ENCODE data around the gene TMEM233.
A peak's percentile ranks its signal among the peaks of the same experiment; 100 is the strongest.
"Not testable (repeated sequence)": the region's sequence is repeated elsewhere in the genome, so short reads cannot be mapped to it uniquely, and the experiment has no call there.

The TMEM233 gene

DNA sequence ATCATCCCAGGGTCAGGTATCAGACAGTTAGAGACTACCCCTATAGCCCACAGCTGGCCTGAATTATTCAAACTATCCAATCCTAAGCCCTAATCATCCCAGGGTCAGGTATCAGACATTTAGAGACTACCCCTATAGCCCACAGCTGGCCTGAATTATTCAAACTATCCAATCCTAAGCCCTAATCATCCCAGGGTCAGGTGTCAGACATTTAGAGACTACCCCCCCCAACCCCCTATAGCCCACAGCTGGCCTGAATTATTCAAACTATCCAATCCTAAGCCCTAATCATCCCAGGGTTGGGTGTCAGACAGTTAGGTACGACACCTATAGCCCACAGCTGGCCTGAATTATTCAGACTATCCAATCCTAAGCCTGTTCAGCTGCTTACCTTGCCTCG lies 63.4 kb downstream of the TMEM233 start:
- H3K4me1 ChIP-seq; H3K4me3 ChIP-seq; H3K36me3 ChIP-seq (replicated peaks); DNase-seq (ENCODE audit: low spot score in 2 of 2); H3K27me3 ChIP-seq (ENCODE audit: low read depth); in situ Hi-C loops (cut with MboI; ENCODE audit: low sequenced_read_pairs); H3K9me3 ChIP-seq: not testable (repeated sequence)

DNA sequence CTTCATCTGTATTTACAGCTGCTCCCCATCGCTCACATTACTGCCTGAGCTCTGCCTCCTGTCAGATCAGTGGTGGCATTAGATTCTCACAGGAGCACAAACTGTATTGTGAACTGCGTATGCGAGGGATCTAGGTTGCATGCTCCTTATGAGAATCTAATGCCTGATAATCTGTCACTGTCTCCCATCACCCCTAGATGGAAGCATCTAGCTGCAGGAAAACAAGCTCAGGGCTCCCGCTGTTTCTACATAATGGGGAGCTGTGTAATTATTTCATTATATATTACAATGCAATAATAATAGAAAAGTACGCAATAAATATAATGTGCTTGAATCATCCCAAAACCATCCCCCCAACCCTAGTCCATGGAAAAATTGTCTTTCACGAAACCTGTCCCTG lies 64.6 kb downstream of the TMEM233 start:
- DNase-seq (ENCODE audit: low spot score in 2 of 2); H3K27me3 ChIP-seq (ENCODE audit: low read depth); H3K4me1 ChIP-seq; in situ Hi-C loops (cut with MboI; ENCODE audit: low sequenced_read_pairs); H3K36me3 ChIP-seq (replicated peaks); H3K4me3 ChIP-seq; H3K9me3 ChIP-seq: not testable (repeated sequence)

DNA sequence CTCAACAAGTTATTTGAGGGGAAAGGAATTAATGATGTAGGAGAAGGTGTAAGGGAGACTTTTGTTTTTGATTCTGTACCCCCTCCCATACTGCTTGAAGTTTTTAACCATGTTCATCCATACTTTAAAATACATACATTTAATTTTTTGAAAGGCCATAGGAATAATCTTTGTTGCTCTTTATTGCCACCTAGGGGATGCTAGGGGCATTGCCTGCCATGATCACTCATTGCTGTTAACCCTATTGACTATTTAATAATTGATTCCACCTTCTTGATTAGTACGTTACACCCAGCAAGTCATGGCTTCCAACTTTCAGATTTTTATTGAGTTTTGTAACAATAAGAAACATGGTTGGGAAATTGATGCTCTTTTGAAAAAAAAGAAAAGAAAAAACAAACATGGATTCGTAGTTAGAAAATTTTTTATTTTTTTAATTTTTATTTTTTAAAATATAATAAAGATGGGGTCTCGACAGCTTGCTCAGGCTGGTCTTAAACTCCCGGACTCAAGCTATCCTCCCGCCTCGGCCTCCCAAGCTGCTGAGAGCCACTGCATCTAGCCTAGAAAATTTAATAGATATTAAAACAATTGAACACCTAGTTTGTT lies 65.8 kb downstream of the TMEM233 start:
- no peaks in the 10 kb centered on the region for H3K4me1 ChIP-seq
- peak; percentile 28 to 56 for DNase-seq (ENCODE audit: low spot score in 2 of 2)
- 0 out of 2 replicates have a peak, but pooled peaks cover under 1% of the 10 kb centered on the region for H3K9me3 ChIP-seq
- in situ Hi-C loops (cut with MboI; ENCODE audit: low sequenced_read_pairs), result no loop called here
- no peaks in the 10 kb centered on the region for H3K36me3 ChIP-seq (replicated peaks)
- 0 out of 2 replicates have a peak, but pooled peaks cover 4% of the 10 kb centered on the region for H3K27me3 ChIP-seq (ENCODE audit: low read depth)
- H3K4me3 ChIP-seq, result no peak overlapping the region

DNA sequence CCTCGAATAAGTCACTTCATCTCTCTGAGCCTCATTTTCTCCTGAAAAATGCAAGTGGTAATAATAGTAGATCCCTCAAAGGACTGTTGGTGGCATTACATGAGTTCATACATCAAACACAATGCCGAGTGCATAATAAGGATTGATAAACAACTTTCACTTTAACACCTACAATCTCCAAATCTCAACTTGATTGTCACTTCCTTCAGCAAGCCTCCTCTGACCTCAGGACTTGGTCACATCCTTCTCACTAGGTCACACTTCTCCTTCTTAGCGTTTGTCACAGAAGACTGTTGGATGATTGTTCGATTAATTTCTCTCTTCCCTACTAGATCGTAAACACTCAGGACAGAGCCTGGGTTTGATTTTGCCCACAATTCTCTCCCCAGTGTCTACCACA lies 66.5 kb downstream of the TMEM233 start:
- Histone ChIP-seq H3K9me3 (no peaks in the 10 kb centered on the region), H3K4me1 (no peaks in the 10 kb centered on the region), H3K4me3 (no peak overlapping the region), H3K27me3 (ENCODE audit: low read depth) (0 out of 2 replicates have a peak, but pooled peaks cover 4% of the 10 kb centered on the region), H3K36me3 (replicated peaks) (no peaks in the 10 kb centered on the region)
- no peak for DNase-seq (ENCODE audit: low spot score in 2 of 2)
- in situ Hi-C loops (cut with MboI; ENCODE audit: low sequenced_read_pairs), result no loop called here

DNA sequence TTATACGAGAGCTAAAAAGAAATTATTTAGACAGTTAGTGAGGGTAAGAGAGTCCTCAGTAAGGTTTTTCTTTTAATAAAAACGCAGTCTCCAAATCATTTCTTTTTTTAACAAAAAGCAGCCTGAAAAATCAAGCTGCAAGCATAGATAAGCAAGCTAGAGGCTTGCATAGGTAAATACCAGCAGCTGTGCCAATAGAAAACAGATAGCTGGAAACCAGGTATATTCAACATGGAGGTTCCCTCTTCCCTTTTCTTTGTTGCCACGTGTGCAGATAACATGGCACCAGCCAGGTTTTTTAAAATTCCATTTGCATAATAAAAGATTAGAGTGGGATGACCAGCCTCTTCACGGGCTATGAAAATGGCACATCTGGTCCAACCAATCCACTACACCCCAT lies 68.3 kb downstream of the TMEM233 start:
- 0 out of 2 replicates have a peak, but pooled peaks cover 4% of the 10 kb centered on the region for H3K27me3 ChIP-seq (ENCODE audit: low read depth)
- no peak for DNase-seq (ENCODE audit: low spot score in 2 of 2)
- no peak overlapping the region for H3K4me3 ChIP-seq
- H3K4me1 ChIP-seq, result no peaks in the 10 kb centered on the region
- no peaks in the 10 kb centered on the region for H3K36me3 ChIP-seq (replicated peaks)
- no peaks in the 10 kb centered on the region for H3K9me3 ChIP-seq
- in situ Hi-C loops (cut with MboI; ENCODE audit: low sequenced_read_pairs), result no loop called here

DNA sequence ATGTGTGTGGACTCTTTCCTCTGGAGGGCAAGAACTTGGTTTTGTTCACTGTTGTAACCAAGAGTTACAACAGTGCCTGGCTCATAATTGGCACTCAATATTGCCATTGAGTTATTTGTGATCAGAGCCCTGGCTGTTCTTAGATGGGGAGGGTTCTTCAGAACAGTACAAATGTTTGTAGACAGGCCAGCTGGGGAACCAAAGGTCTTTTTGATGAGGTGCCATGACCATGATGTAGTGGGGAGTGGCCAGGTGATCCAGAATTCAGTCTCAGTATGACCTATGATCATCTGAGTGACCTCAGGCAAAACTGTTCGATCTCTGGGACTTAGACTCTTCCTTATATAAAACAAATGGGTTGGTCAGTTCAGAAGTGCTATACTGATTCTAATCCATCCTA lies 71.1 kb downstream of the TMEM233 start:
- Histone ChIP-seq H3K4me1 (0 out of 2 replicates have a peak, but pooled peaks cover 3% of the 10 kb centered on the region), H3K27me3 (ENCODE audit: low read depth) (0 out of 2 replicates have a peak, but pooled peaks cover 4% of the 10 kb centered on the region), H3K4me3 (no peak overlapping the region), H3K36me3 (replicated peaks) (no peaks in the 10 kb centered on the region), H3K9me3 (no peaks in the 10 kb centered on the region)
- no peak for DNase-seq (ENCODE audit: low spot score in 2 of 2)
- in situ Hi-C loops (cut with MboI; ENCODE audit: low sequenced_read_pairs), result no loop called here

DNA sequence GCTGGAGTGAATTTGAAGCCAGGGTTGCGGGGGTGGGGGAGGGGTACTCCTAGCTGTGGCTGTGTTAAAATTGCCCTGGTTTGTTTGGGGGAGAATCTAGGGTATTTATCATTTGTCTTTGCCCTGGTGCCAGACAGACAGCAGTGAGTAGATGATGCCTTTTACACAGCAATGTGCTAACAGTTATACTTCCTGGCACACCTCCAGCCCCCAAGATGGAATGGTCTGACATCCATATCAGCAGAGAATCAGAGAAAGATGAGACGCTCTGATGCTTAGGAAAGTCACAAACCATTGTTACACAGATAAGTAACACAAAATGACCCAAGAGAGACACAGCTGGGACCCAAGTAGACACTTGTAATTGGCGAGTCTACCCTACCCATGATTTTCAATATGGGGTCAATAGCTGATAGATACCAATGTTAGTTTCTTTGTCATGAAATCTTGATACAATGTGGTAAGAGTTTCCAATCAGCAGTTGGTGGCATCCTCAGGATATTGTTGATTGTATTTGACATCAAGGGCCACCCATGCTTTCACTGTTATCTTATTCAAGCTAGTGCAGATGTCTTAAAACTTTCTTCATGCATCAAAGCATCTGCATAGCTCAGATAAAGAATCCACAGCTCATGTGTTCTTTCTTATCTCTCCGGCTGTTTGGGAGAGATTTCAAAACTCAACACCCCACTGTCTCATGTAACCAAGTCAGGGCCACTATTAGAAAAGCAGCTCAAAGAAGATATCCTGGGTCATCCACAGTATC lies 71.8 kb downstream of the TMEM233 start:
- 0 out of 2 replicates have a peak, but pooled peaks cover 3% of the 10 kb centered on the region for H3K4me1 ChIP-seq
- no peak for DNase-seq (ENCODE audit: low spot score in 2 of 2)
- H3K36me3 ChIP-seq (replicated peaks), result peaks cover 2% of the 10 kb centered on the region
- no peaks in the 10 kb centered on the region for H3K9me3 ChIP-seq
- in situ Hi-C loops (cut with MboI; ENCODE audit: low sequenced_read_pairs), result no loop called here
- H3K27me3 ChIP-seq (ENCODE audit: low read depth), result no peaks in the 10 kb centered on the region
- no peak overlapping the region for H3K4me3 ChIP-seq

DNA sequence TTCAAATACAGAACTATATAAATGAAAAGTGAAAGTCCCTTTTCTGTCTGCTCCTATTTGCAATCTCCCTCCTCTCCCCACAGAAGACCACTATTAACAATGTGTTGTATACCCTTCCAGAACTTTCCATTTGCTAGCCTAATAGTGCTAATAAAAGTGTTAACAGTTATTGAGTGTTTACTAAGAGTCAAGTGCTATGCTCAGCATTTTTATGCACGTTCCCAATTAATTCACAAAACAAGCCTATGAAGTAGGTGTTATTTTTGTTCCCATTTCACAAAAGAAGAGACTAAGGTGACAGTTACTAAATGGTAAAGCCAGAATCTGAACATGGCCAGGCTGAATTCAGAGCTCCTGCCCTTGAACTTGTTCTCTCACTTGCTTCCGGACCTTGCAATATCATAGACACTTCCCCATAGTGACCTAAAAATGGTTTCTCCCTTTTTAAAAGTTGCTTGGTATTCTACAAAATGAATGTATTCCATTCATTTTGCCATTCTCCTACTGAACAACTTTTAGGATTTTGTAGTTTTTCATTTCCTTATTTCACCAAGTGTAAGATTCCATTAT lies 72.7 kb downstream of the TMEM233 start:
- Histone ChIP-seq H3K4me3 (no peak overlapping the region), H3K9me3 (no peaks in the 10 kb centered on the region), H3K4me1 (0 out of 2 replicates have a peak, but pooled peaks cover 3% of the 10 kb centered on the region), H3K27me3 (ENCODE audit: low read depth) (no peaks in the 10 kb centered on the region), H3K36me3 (replicated peaks) (peaks cover 11% of the 10 kb centered on the region)
- DNase-seq (ENCODE audit: low spot score in 2 of 2), result no peak
- in situ Hi-C loops (cut with MboI; ENCODE audit: low sequenced_read_pairs), result no loop called here

DNA sequence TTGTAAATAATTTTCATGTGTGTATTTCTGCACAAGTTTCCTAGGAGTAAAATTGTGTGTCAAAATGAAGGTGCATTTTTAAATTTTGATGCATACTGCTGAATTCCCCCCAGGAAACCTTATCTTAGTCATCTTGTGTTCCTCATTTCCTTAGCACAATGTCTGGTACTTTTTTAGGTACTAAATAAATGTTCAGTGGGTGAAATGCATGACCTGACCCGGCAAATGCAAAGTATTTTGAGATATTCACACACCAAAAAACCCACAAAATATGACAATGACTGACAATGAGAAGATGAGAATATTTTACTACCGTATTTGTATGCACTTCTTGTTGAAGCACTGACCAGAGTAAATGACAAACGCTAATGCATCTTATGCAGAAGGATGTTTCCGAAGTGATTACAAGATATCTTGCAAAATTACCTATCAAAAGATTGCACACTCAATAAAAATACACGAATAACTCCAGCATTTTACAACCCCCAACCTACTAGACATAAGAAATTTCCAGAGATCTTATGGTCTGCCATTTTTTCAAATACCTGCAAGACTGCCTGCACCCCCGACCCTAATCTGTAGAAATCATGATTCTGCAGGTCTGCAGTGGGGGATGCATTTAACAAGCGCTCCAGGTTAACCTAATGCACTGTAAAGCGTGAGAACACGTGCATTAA lies 73.5 kb downstream of the TMEM233 start:
- H3K27me3 ChIP-seq (ENCODE audit: low read depth), result no peaks in the 10 kb centered on the region
- DNase-seq (ENCODE audit: low spot score in 2 of 2), result no peak
- peak overlapping the region; percentile 89 for H3K4me3 ChIP-seq
- H3K4me1 ChIP-seq, result 0 out of 2 replicates have a peak, but pooled peaks cover 3% of the 10 kb centered on the region
- H3K9me3 ChIP-seq, result no peaks in the 10 kb centered on the region
- peaks cover 16% of the 10 kb centered on the region for H3K36me3 ChIP-seq (replicated peaks)
- in situ Hi-C loops (cut with MboI; ENCODE audit: low sequenced_read_pairs), result no loop called here

DNA sequence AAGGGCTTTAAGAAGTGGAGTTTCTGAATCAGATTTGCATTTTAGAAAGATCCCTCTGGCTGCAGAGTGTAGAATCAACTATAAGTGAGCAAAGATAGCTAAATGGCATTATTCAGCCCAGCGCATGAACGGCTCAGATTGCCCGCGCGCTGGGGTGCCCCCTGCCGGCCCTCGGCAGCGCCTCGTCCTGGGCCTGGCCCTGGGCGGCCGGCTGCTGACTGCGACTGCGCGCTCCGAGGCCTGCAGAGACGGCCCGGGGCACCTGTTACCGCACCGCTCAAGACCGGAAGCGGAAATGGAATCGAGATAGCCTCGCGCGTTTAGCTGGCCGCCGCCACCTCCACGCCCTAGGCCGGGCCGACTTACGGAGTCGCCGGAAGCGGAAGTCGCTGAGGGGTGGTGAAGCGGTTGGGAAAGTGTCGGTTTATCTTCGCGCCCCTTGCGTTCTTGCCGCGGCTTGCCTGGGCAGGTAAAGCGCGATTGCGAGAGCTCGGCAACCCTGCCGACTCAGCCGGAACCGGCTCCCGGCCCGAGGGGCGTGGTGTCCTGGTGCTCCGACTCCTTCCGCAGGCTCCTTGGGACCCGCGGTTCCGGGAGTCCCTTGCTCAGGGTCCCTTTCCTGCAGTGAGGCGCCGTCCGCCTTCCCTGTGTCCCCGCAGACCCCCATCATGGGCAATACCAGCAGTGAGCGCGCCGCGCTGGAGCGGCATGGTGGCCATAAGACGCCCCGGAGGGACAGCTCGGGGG lies 74.2 kb downstream of the TMEM233 start, which contains the start of gene PRKAB1:
Gene PRKAB1 (plus strand): TSS at position 557 of the 747 bp plus-strand sequence. CDS start 112 bp downstream, at position 669.
- in situ Hi-C loops (cut with MboI; ENCODE audit: low sequenced_read_pairs), result no loop called here
- H3K9me3 ChIP-seq, result no peaks in the 10 kb centered on the region
- peak; percentile 95 to 97 for DNase-seq (ENCODE audit: low spot score in 2 of 2)

DNA sequence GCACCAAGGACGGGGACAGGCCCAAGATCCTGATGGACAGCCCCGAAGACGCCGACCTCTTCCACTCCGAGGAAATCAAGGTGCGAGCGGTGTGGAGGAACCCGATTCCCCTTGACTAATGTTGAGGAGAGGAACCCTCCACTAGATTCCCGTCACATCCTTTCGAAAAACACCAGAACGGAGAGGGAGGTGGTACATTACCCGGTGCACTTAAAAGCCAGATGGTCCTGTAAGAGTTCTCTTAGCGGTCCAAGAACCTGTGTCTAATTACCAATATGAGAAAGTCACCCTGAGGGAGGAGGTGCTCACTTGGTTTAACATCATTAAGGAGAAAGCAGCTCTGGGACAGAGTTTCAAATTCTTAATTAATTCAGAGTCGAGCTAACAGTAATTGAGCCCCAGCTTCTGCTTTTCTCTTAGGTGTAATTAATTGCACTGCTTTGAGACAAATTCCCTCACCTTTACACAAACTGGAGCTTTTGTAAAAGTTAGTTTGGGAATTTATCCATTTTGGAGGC lies 74.8 kb downstream of the TMEM233 start:
- DNase-seq (ENCODE audit: low spot score in 2 of 2), result no peak
- in situ Hi-C loops (cut with MboI; ENCODE audit: low sequenced_read_pairs), result no loop called here

More for the DNA sequence above, 74.2 kb downstream of the TMEM233 start, which contains the start of gene PRKAB1:
- H3K4me1 ChIP-seq, result 0 out of 2 replicates have a peak, but pooled peaks cover 3% of the 10 kb centered on the region
- H3K4me3 ChIP-seq, result peak within 1 kb of the TSS; percentile 89
- H3K27me3 ChIP-seq (ENCODE audit: low read depth), result no peaks in the 10 kb centered on the region
- peaks cover 21% of the 10 kb centered on the region for H3K36me3 ChIP-seq (replicated peaks)

DNA sequence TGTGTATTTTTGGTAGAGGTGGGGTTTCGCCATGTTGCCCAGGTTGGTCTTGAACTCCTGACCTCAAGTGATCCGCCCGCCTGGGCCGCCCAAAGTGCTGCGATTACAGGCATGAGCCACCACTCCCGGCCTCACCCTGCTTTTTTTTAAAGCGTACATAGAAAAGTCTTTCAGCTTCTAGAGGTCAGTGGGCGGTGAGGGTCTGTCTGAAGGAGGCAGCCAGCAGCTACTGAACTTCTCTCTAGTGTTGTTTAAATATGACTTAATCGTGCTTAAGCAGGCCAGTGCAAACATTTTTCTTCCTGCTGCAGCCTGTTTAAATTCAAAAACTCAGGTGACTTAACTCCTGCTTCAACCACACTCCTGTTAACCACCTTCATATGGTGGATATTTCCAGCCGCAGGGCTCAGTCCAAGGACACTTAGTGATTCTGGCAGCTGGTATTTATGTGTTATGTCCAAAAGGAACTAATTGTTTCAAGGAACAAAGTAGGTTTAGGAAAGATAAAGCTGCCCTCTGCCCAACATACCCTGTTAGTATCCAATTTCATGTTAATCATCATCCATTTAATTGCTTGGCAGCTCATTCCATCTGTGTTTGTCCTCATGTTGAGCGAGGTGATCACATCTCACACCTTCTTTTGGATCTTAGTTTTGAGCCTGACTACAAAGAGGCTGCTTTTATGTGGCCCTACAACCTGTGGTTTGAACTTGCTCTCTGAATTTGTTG lies 76.3 kb downstream of the TMEM233 start:
- Histone ChIP-seq H3K9me3 (no peaks in the 10 kb centered on the region), H3K4me3 (no peak overlapping the region), H3K36me3 (replicated peaks) (peaks cover 41% of the 10 kb centered on the region), H3K27me3 (ENCODE audit: low read depth) (no peaks in the 10 kb centered on the region), H3K4me1 (0 out of 2 replicates have a peak, but pooled peaks cover 3% of the 10 kb centered on the region)
- in situ Hi-C loops (cut with MboI; ENCODE audit: low sequenced_read_pairs), result no loop called here
- DNase-seq (ENCODE audit: low spot score in 2 of 2), result no peak

More for the DNA sequence above, 74.8 kb downstream of the TMEM233 start:
- Histone ChIP-seq H3K27me3 (ENCODE audit: low read depth) (no peaks in the 10 kb centered on the region), H3K4me1 (0 out of 2 replicates have a peak, but pooled peaks cover 3% of the 10 kb centered on the region), H3K9me3 (no peaks in the 10 kb centered on the region), H3K36me3 (replicated peaks) (peaks cover 27% of the 10 kb centered on the region), H3K4me3 (peak overlapping the region; percentile 89)
